Activated naive CD4-positive, alpha-beta T cell treated with anti-CD3 and anti-CD28 coated beads for 36 hours (primary cell): Measurements from ENCODE around the gene NALCN. TPM values are rescaled to one million over a fixed set of nuclear protein-coding genes. Genes with fewer than 3 reads are reported as not detected.

Source experiments
- CTCF ChIA-PET: fragments of 350-600 bp; sonication (Branson Sonifier 250); formaldehyde crosslinking; loops from one replicate; lab custom pipeline; 2021; ENCODE audit warnings: antibody characterized with exemption; lab: Charles Lee
- DNase-seq: peaks from one replicate; pipeline ENCODE4 v3.0.0-alpha.2; 2020
- H3K27ac Mint-ChIP-seq: one replicate; pipeline ENCODE4 v1.8.0; 2021; ENCODE audit warnings: mild to moderate bottlenecking, mixed read lengths
- H3K27me3 Mint-ChIP-seq: one replicate; pipeline ENCODE4 v1.8.0; 2021; ENCODE audit warnings: low read depth, mixed read lengths
- H3K36me3 Mint-ChIP-seq: one replicate; pipeline ENCODE4 v1.8.0; 2021; ENCODE audit warnings: low read depth, mixed read lengths
- H3K4me1 Mint-ChIP-seq: one replicate; pipeline ENCODE4 v1.8.0; 2021; ENCODE audit warnings: low read depth, mixed read lengths
- H3K4me3 Mint-ChIP-seq: one replicate; pipeline ENCODE4 v1.8.0; 2021; ENCODE audit warnings: mild to moderate bottlenecking, moderate library complexity, mixed read lengths
- H3K9me3 Mint-ChIP-seq: one replicate; pipeline ENCODE4 v1.8.0; 2021; ENCODE audit warnings: mixed read lengths
- intact Hi-C: fragments of 100-400 bp; cut with micrococcal nuclease; formaldehyde crosslinking; loops from one replicate; pipeline ENCODE4 v1.15.1; 2023
- total RNA-seq, 2 experiments: library from RNA; stranded (reverse); gene quantifications; one replicate each; pipeline ENCODE4 v1.2.3, GENCODE V29; 2021

NALCN gene
- total RNA-seq, 2 experiments from 2014 or later, result not detected

GRCh38 chr13:101434486-101434885, 18.2 kb upstream of the NALCN start:
- no peak for DNase-seq
- CTCF ChIA-PET, result no interaction called here
- Mint-ChIP-seq H3K4me3 (no peak overlapping the region), H3K36me3 (no peaks in the 10 kb centered on the region), H3K27ac (no peak overlapping the region), H3K27me3 (peaks cover 23% of the 10 kb centered on the region), H3K9me3 (no peaks in the 10 kb centered on the region), H3K4me1 (no peaks in the 10 kb centered on the region)
- intact Hi-C loops, result no loop called here

DNA sequence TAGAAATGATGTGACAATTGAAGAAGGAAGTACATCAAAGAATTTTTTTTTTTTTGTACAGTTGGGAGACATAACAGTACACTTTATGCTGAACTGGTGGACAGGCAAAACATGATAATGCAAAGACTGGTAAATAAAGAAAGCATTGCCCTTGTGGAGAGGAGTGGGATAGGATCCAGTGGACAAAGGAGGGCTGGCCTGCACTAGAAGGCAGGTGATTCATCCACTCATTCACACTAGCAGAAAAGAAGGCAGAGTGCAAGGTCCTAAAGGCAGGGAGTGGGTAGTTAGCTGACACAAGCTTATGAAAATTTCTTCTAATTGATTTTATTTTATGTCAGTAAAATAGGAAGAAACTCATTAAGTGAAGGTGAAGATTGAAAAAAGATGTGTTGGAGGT, 17.6 kb upstream of the NALCN start:
- intact Hi-C loops, result no loop called here

GRCh38 chr13:101429733-101430132, 13.4 kb upstream of the NALCN start:
- DNase-seq, result no peak
- Mint-ChIP-seq H3K4me3 (no peak overlapping the region), H3K27ac (no peak overlapping the region), H3K9me3 (no peaks in the 10 kb centered on the region), H3K4me1 (no peaks in the 10 kb centered on the region), H3K36me3 (no peaks in the 10 kb centered on the region), H3K27me3 (peaks cover 24% of the 10 kb centered on the region)
- intact Hi-C loops, result loop anchor here (1.0 kb wide), 1 partner anchor 28 kb away; no protein-coding TSS in a partner anchor
- CTCF ChIA-PET, result interaction anchor here (0.7 kb wide), 1 partner anchor 39 kb away, joined by 3 read pairs; no protein-coding TSS in a partner anchor

More for the DNA sequence above, 17.6 kb upstream of the NALCN start:
- Mint-ChIP-seq H3K27me3 (peaks cover 22% of the 10 kb centered on the region), H3K4me3 (no peak overlapping the region), H3K27ac (no peak overlapping the region), H3K9me3 (no peaks in the 10 kb centered on the region), H3K4me1 (no peaks in the 10 kb centered on the region), H3K36me3 (no peaks in the 10 kb centered on the region)
- DNase-seq, result no peak
- CTCF ChIA-PET, result no interaction called here

GRCh38 chr13:101425623-101426022, 9.3 kb upstream of the NALCN start:
- no peak overlapping the region for H3K4me3 Mint-ChIP-seq
- CTCF ChIA-PET, result no interaction called here
- intact Hi-C loops, result no loop called here
- H3K36me3 Mint-ChIP-seq, result no peaks in the 10 kb centered on the region
- H3K27ac Mint-ChIP-seq, result no peak overlapping the region
- H3K27me3 Mint-ChIP-seq, result peaks cover 11% of the 10 kb centered on the region
- DNase-seq, result no peak
- H3K9me3 Mint-ChIP-seq, result no peaks in the 10 kb centered on the region
- H3K4me1 Mint-ChIP-seq, result no peaks in the 10 kb centered on the region

- H3K9me3 Mint-ChIP-seq, result no peaks in the 10 kb centered on the region
- no peak overlapping the region for H3K4me3 Mint-ChIP-seq
- DNase-seq, result no peak
- intact Hi-C loops, result no loop called here
- H3K27me3 Mint-ChIP-seq, result peaks cover 11% of the 10 kb centered on the region
- CTCF ChIA-PET, result interaction anchor here (1.4 kb wide), 1 partner anchor 280 kb away, joined by 4 read pairs; no protein-coding TSS in a partner anchor
- no peaks in the 10 kb centered on the region for H3K36me3 Mint-ChIP-seq
- no peaks in the 10 kb centered on the region for H3K4me1 Mint-ChIP-seq
- no peak overlapping the region for H3K27ac Mint-ChIP-seq
These were observed 8.8 kb upstream of the NALCN start for GRCh38 chr13:101425156-101425471.

GRCh38 chr13:101424381-101425155, 8.3 kb upstream of the NALCN start:
- CTCF ChIA-PET, result interaction anchor here (1.4 kb wide), 1 partner anchor 280 kb away, joined by 4 read pairs; no protein-coding TSS in a partner anchor
- Mint-ChIP-seq H3K9me3 (no peaks in the 10 kb centered on the region), H3K27me3 (peaks cover 7% of the 10 kb centered on the region), H3K36me3 (no peaks in the 10 kb centered on the region), H3K27ac (no peak overlapping the region), H3K4me3 (no peak overlapping the region), H3K4me1 (no peaks in the 10 kb centered on the region)
- DNase-seq, result no peak
- intact Hi-C loops, result no loop called here

DNA sequence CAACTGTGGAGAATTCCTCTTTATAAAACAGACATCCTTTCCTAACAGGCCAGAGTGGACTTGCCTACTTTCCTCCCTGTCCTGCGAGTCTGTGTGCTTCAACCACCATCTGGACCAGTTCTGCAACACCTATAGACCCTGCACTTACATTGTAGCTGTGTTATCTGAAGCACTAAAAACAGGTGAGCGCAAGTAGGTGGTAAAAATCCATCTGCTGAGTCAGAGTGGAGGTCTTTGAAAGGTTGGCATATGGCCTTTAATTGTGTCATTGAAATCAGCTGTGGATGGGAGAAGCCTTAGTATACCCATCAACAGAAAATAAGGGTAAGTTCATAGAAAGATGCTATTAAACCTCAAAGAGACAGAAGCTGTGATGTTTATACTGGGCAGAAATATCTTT, 7.6 kb upstream of the NALCN start:
- Mint-ChIP-seq H3K36me3 (no peaks in the 10 kb centered on the region), H3K4me1 (no peaks in the 10 kb centered on the region), H3K9me3 (no peaks in the 10 kb centered on the region), H3K27me3 (peaks cover 13% of the 10 kb centered on the region), H3K27ac (no peak overlapping the region), H3K4me3 (no peak overlapping the region)
- DNase-seq, result no peak
- CTCF ChIA-PET, result interaction anchor here (1.4 kb wide), 1 partner anchor 279 kb away, joined by 4 read pairs; no protein-coding TSS in a partner anchor
- intact Hi-C loops, result no loop called here

DNA sequence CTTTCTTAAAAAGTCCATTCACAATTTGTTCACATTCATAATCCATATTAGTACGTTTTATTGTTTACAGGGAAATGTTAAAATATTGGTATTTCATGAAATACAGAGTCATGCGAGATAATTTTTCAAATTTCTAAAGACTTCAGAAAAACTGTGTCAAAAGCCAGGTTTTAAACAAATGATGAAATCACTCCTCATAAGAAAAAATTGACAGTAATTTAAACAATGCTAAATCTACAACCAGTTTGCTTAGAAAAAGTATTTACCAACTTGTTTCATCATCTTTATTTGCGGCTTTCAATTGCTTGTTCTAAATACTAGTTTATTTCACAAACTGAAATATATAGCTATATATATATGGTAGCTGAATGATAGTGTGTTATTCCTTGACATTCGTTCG, 1.2 kb upstream of the NALCN start:
- Mint-ChIP-seq H3K36me3 (no peaks in the 10 kb centered on the region), H3K4me3 (no peak overlapping the region), H3K9me3 (no peaks in the 10 kb centered on the region), H3K4me1 (peaks cover 4% of the 10 kb centered on the region), H3K27me3 (peaks cover 37% of the 10 kb centered on the region), H3K27ac (no peak overlapping the region)
- intact Hi-C loops, result no loop called here
- CTCF ChIA-PET, result no interaction called here
- DNase-seq, result no peak

DNA sequence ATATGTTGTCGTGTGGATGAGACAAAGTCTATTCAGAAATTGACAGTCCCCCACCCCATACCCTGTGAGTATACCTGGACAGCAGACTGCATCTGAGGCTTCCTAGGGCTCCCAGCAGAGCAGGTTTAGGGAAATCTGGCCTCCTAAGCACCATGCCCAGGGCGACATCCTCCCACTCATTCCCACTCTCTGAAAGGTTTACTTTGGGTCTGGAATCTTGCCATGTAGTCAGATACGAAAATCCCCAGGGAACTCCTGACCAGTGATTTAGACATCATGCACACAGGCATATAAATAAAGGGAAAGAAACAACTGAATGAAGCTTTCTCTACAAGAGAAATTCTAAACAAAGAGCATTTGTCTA, 717 bp upstream of the NALCN start:
- intact Hi-C loops, result no loop called here
- Mint-ChIP-seq H3K4me3 (no peak overlapping the region), H3K9me3 (no peaks in the 10 kb centered on the region)

GRCh38 chr13:101415358-101416174, 742 bp downstream of the NALCN start:
- Mint-ChIP-seq H3K27ac (no peak overlapping the region), H3K9me3 (no peaks in the 10 kb centered on the region), H3K4me1 (peaks cover 4% of the 10 kb centered on the region), H3K27me3 (peaks cover 37% of the 10 kb centered on the region), H3K4me3 (no peak overlapping the region), H3K36me3 (no peaks in the 10 kb centered on the region)
- DNase-seq, result no peak
- intact Hi-C loops, result no loop called here
- CTCF ChIA-PET, result no interaction called here

More for the DNA sequence above, 717 bp upstream of the NALCN start:
- CTCF ChIA-PET, result no interaction called here
- H3K4me1 Mint-ChIP-seq, result peaks cover 4% of the 10 kb centered on the region
- H3K36me3 Mint-ChIP-seq, result no peaks in the 10 kb centered on the region
- H3K27me3 Mint-ChIP-seq, result peaks cover 37% of the 10 kb centered on the region
- no peak overlapping the region for H3K27ac Mint-ChIP-seq
- no peak for DNase-seq

- no peak for DNase-seq
- Mint-ChIP-seq H3K27me3 (peaks cover 20% of the 10 kb centered on the region), H3K4me3 (no peak overlapping the region), H3K4me1 (peaks cover 4% of the 10 kb centered on the region), H3K36me3 (no peaks in the 10 kb centered on the region), H3K9me3 (no peaks in the 10 kb centered on the region), H3K27ac (no peak overlapping the region)
- intact Hi-C loops, result no loop called here
- CTCF ChIA-PET, result no interaction called here
These were observed 4.2 kb downstream of the NALCN start for GRCh38 chr13:101412076-101412475.

- Mint-ChIP-seq H3K27ac (no peak overlapping the region), H3K36me3 (no peaks in the 10 kb centered on the region), H3K9me3 (no peaks in the 10 kb centered on the region), H3K4me3 (no peak overlapping the region), H3K4me1 (no peaks in the 10 kb centered on the region), H3K27me3 (peaks cover 10% of the 10 kb centered on the region)
- DNase-seq, result no peak
- CTCF ChIA-PET, result no interaction called here
- intact Hi-C loops, result no loop called here
These were observed 7.2 kb downstream of the NALCN start for GRCh38 chr13:101408992-101409656.
